NK-92 (cell line): Measurements from ENCODE around the gene ZNF618.

Experiments
- DNase-seq: peaks from one replicate; lab custom pipeline; 2025; ENCODE audit not compliant: unreplicated experiment; lab: John Stamatoyannopoulos, UW

The ZNF618 gene

GRCh38 chr9:113882181-113882580, 6.1 kb downstream of the ZNF618 start:
- no peak for DNase-seq

DNA sequence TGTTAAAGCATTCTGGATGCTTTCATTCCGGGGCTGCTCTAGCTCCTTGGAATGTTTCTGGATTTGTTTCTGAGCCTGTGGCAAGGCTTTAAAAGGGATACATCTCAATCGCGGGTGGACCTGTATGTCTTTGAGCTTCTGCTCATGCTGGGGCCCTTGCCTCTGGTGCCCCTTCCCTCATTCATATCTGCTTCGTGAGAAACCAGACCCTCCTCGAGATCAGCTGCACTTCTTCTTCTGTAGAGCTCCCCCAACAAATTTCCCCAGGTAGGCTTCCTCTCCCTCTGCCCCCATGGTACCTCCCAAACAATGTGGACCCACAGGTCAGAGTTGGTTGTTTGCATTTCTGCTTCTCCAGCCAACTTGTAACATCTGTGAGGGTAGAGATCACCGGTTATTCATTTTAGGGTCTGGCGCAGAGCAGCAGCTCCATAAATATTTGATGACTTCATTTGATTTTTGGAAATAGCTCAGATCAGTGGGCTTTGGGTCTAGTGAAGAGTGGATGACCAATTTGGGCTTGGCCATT, 6.6 kb downstream of the ZNF618 start:
- DNase-seq: no peak

GRCh38 chr9:113885183-113886025, 9.3 kb downstream of the ZNF618 start:
- DNase-seq: no peak

- no peak for DNase-seq
Observed at GRCh38 chr9:113886026-113886369, 9.9 kb downstream of the ZNF618 start.

DNA sequence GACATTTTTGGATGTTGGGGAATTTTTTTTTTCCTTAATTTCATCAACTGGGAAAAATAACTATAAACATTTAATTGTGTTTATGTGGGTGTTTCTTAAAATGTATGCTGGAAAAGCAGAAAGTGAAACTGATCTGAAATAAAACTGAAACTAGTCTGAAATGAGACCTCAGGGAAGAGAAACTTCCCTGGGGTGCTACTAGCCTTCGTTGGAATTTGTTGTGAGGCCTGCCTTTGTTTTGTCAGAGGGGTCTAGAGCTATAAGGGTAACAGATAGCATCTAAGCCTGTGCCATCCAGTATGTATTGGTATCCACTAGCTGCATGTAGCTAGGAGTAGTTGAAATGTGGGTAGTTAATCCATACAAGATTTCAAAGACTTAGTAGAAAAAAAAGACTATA, 10.4 kb downstream of the ZNF618 start:
- DNase-seq: no peak

- no peak for DNase-seq
Observed at GRCh38 chr9:113886933-113887332, 10.8 kb downstream of the ZNF618 start.

GRCh38 chr9:113887436-113887835, 11.3 kb downstream of the ZNF618 start:
- no peak for DNase-seq

DNA sequence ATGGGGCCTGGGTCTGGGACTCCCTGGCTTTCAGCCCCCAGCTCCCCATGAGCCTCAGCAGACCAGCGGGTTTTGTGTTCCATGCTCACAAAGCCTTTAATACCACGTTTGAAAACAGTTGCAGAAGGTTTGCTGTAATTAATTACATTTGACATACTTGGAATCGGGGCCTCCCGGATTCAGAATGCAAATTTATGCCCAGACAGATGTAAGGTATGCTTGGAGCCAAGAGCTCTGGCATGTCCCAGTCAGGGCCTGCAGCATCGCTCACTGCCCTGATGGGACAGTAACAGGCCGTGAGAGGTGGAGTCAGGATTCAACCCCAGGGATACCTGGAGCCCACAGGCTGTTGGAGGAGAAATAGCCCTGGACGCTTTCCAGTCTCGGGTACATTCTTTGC, 12.2 kb downstream of the ZNF618 start:
- DNase-seq: no peak

GRCh38 chr9:113888976-113889375, 12.9 kb downstream of the ZNF618 start:
- no peak for DNase-seq

DNA sequence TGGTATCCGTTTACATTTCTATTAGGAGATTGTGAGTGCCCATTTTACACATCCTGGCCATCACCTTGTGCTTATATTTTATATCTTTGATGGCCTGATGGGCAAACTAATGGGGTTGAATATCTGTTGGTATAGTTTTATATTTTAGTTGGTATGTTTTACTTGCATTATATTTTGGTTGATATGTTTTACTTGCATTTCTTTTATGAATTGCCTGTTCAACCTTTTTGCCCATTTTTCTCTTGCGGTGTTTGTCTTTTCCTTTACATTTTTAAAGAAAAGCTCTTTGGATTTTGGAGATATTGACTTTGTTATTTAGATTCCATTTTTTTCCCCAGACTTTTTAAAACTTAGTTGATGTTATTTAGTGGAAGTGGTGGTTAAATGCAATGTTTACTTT, 14.6 kb downstream of the ZNF618 start:
- DNase-seq: no peak

DNA sequence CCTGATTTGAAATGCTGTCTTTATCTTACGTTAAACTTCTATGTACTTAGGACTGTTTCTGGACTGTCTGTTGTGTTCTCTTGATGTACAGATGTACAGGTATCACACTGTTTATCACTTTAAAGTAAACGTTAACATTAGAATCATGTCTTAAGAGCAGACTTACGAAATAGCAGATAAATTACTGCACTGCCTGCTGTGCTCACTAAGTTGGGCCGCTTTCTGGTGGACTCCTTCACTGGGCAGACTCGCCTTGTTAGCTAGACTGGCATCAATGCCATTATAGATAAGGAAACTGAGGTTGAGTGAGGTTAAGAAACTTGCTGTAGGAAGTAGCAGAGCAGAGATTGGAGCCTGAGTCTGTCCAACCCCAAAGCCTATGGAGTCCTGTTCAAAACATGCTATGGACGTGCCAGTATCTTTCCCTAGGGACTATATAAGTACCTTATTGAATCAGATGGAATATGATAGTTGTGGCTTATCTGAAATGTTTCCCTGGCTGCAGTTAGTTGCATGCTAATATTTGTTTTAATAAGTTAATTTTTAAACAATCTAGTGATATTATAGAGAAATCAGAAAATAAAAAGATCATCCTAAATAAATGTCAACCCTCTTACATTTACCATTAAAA, 16.9 kb downstream of the ZNF618 start:
- no peak for DNase-seq

DNA sequence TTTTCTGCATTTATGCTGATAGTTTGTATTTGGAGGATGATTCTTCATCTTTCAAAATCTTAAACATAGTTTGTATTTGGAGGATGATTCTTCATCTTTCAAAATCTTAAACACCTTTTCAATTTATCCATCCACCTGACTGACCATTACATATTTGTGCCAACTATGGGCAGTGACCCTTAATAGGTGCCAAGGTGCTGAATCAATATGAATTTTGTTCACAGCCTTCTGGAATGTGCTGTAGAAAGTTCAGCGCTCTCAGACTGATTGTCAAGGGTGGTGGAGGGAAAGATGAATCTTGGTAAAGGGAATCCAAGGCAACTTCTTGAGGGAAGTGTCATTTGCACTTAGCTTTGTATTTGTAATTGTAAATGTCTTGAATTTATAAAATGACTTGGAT, 18.1 kb downstream of the ZNF618 start:
- DNase-seq: no peak

GRCh38 chr9:113895526-113895925, 19.4 kb downstream of the ZNF618 start:
- DNase-seq: no peak

DNA sequence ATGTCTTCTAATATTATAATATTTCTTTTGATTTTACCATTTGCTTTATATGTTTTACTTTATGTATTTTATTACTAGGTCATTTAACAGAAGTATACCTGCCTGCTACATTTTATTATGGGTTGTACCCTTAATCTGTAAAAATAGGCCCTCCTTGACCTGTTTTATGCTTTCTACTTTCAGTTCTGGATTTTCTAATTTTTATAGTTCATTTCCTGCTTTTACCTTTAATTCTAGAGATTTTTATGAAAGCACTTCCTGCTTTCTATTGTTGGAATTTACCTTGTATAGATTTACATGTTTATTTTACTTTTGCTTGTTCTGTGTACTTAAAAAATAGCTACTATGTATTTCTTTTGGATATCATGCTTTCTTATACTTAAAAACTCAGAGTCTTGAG, 20.6 kb downstream of the ZNF618 start:
- DNase-seq: no peak

- DNase-seq: no peak
Observed at GRCh38 chr9:113898151-113898550, 22.0 kb downstream of the ZNF618 start.

GRCh38 chr9:113898596-113898995, 22.5 kb downstream of the ZNF618 start:
- no peak for DNase-seq

DNA sequence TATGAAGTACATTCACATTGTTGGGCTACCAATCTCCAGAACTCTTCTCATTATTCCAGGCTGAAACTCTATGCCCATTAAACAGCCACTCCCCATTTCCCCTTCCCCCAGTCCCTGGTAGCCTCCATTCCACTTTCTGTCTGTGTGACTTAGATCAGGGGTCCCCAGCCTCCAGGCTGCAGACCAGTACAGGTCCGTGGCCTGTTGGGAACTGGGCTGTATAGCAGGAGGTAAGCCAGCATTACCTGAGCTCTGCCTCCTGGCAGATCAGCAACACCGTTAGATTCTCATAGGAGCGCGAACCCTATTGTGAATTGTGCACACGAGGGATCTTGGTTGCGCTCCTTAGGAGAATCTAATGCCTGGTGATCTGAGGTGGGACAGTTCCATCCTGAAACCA, 23.1 kb downstream of the ZNF618 start:
- no peak for DNase-seq

- DNase-seq: no peak
Observed at GRCh38 chr9:113901221-113901688, 25.1 kb downstream of the ZNF618 start.

DNA sequence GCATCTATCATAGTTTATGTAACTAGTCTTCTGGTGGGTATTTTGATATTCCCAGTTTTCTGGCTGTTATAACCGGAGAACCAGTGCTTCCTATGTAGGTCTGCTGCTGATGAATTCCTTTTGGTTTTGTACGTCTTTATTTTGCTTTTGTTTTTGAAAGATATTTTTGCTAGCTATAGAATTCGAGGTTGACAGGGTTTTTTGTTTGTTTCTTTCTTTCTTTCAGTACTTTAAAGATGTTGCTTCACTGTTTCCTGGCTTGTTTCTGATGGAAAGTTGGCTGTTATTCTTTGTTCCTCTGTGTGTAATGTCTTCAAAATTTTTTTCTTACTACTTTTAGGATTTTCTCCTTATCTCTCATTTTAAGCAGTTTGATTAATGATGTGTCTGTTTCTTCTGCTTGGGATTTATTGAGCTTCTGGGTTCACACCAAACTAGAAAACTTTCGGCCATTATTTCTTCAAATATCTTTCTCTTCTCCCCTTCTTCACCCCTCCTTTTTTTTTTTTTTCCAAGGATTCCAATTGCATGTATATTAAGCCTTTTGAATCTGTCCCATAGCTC, 27.5 kb downstream of the ZNF618 start:
- no peak for DNase-seq

DNA sequence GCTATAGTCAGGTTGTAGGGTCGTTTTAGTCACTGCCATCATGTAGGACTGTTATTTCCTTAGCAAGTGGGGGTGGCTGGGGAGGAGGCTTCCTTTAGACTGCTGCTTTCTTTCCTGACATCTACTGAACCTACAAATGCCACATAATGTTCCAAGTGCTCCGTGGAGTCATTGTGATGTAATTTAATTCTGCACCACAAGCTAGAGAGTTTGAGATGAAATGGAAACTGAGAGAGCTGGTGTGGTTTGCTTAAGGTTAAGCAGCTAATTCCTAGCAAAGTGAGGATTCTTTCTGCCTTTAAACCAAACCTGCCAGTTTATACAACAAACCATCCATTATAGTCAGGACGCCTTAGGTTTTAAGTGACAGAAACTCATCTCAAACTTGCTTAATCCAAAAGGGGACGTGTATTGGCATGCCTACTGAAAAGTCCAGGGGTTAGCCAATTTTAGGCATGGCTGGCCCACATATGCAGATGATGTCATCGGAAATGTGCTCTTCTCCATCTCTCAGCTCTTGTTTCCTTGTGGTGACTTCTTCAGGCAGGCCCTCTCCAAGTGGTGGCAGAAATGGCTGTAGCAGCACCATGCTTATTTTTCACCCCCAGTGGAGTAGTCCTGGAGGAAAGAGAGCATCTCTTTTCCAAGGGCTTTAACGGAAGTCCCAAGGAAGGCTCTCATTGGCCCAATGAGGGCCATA, 30.5 kb downstream of the ZNF618 start:
- DNase-seq: no peak

DNA sequence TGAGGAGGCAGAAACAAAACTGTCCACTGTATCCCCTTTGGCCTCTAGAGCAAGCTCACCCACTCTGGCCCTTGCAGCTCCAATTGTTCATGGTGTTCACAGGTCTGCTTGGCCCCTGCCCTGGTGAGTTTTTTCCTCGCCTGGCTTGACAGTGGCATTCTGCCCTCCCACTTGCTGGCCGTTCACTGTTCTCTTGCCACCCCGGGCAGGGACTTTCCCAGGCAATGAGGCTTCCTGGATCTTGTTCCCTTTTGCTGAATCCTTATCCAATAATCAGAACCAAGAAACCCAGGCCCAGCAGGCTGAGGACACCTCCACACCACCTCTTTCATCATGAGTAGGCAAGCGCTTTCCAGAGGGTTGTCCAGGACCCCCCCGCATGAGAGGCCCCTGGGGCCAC, 31.2 kb downstream of the ZNF618 start:
- no peak for DNase-seq
